ES-I3 (cell line): ENCODE measurements around the gene KLHL25.

Source experiments
- H3K36me3 ChIP-seq: 2 replicates; pipeline ENCODE4 v1.6.1; 2013; ENCODE audit warnings: mild to moderate bottlenecking, low read length, control low read depth, moderate library complexity; ENCODE audit not compliant: insufficient read depth
- H3K4me1 ChIP-seq: 2 replicates; pipeline ENCODE4 v1.6.1; 2013; ENCODE audit warnings: mild to moderate bottlenecking, control low read depth, low read length; ENCODE audit not compliant: insufficient read depth
- H3K9ac ChIP-seq: 2 replicates; pipeline ENCODE4 v1.6.1; 2013; ENCODE audit warnings: low read depth, mild to moderate bottlenecking, low read length, moderate library complexity
- H3K9me3 ChIP-seq: 2 replicates; pipeline ENCODE4 v1.6.1; 2013; ENCODE audit warnings: mild to moderate bottlenecking, low read length, moderate library complexity; ENCODE audit not compliant: control insufficient read depth, insufficient read depth

The KLHL25 gene

DNA sequence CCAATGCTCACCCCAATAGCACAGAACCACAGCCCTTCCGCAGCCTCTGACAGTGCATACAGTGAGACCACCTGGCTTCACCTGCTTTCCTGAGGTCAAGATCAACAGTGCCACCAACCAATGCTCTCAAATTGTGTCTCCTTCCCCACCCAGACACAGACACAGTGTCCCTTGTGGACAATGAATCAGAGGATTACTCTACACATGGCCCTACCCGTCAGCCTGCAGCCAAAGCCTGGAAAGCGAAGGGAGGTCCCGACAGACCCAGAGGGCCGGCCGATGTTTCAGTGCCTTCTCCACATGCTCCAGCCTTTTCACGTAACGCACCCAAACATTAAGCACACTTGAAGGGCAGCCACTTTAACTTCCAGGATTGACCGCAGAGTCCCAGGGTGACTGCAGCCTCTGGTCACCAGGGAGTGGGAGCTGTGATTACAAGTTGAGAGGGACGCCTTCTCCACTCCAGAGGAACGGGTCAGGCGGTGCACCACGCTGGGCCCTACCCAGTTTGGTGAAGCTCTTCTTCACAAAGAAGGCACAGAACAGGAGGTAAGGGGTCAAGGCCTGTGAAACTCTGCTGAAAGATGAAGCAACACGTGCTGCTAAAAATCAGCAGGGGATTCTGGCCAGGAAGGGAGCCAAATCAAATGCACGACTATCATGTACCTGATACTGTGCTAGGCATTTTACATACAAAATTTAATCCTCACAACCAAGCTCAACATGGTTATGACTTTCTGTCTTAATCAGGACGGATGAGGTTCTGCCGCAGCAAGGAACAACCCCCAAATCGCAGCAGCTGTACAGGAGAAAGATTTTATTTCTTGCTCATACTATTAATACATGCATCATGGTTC, 17.2 kb downstream of the KLHL25 start:
- no peaks in the 10 kb centered on the region; the same call in 1 of the 2 replicates for H3K4me1 ChIP-seq
- H3K36me3 ChIP-seq: no peaks in the 10 kb centered on the region
- H3K9me3 ChIP-seq: no peaks in the 10 kb centered on the region
- no peak overlapping the region for H3K9ac ChIP-seq

GRCh38 chr15:85773970-85774369, 20.8 kb downstream of the KLHL25 start:
- no peak overlapping the region for H3K9ac ChIP-seq

DNA sequence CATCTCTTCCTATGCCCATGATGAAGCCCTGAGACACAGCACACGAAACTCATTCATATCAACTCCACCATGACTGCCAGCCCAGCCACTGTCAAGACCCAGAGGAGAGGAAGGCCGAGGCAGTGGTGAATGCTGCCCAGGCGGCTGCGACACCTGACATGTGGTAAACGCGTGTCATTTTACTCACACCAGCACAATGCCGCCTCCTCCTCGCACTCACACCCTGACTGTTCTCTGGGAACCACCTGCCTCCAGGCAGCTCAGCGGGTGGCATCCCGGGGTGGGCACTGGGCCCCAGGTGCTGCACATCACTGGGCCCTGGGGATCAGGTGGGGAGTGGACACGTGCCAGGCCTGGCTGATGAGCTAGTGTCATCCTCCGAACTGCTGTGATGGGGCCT, 21.5 kb downstream of the KLHL25 start:
- no peaks in the 10 kb centered on the region for H3K9me3 ChIP-seq
- H3K36me3 ChIP-seq: no peaks in the 10 kb centered on the region; the same call in 1 of the 2 replicates

More at GRCh38 chr15:85773970-85774369, 20.8 kb downstream of the KLHL25 start:
- no peaks in the 10 kb centered on the region for H3K4me1 ChIP-seq
- H3K36me3 ChIP-seq: no peaks in the 10 kb centered on the region; the same call in 1 of the 2 replicates
- H3K9me3 ChIP-seq: no peaks in the 10 kb centered on the region

DNA sequence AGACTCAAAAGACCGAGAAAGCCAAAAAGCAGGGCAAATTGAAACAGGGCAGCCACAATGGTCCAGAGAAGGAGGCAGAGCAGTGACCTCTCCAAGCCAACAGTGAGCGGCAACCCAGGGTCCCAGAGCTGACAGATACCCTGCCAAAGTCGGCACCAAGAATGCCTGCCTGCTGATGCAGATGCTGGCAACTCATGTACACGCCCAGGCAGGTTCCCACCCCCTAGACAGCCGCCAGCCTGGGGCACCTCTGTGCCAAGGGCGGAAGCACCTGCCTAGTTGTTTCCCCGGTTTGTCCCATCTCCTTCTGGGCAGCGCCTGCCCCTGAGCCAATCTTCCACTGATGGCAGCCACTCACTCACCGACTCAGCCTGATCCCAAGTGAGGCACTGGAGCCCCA, 22.1 kb downstream of the KLHL25 start:
- no peaks in the 10 kb centered on the region for H3K9me3 ChIP-seq
- no peak overlapping the region for H3K9ac ChIP-seq
- H3K4me1 ChIP-seq: no peaks in the 10 kb centered on the region
- no peaks in the 10 kb centered on the region; the same call in 1 of the 2 replicates for H3K36me3 ChIP-seq

More for the DNA sequence above, 21.5 kb downstream of the KLHL25 start:
- Histone ChIP-seq H3K9ac (no peak overlapping the region), H3K4me1 (no peaks in the 10 kb centered on the region)

- Histone ChIP-seq H3K4me1 (no peaks in the 10 kb centered on the region), H3K36me3 (no peaks in the 10 kb centered on the region; the same call in 1 of the 2 replicates), H3K9me3 (no peaks in the 10 kb centered on the region), H3K9ac (no peak overlapping the region)
These were observed 22.8 kb downstream of the KLHL25 start for GRCh38 chr15:85771781-85772445.

DNA sequence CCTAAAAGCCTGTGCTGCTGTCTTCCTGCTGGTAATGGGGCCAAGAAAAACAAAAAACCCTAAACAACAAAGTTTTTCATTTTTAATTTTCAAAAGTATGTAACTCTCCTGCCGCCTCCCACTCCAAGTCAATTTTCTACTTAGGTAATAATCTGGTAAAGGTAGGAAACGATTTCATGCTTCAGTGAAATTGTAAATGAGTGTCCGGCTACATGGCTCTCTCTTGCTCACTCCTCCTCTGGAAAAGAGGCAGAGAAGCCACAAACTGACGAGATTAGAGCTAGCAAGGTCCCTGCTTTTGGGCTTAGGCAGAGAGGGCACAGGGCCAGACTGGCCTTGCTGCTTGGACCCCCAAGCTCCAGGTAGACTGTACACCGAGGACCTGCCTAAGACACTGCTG, 23.5 kb downstream of the KLHL25 start:
- Histone ChIP-seq H3K4me1 (peaks cover 6% of the 10 kb centered on the region; the same call in 1 of the 2 replicates), H3K9me3 (no peaks in the 10 kb centered on the region), H3K36me3 (no peaks in the 10 kb centered on the region; the same call in 1 of the 2 replicates), H3K9ac (no peak overlapping the region)

GRCh38 chr15:85770096-85771041, 24.4 kb downstream of the KLHL25 start:
- H3K9ac ChIP-seq: no peak overlapping the region
- no peaks in the 10 kb centered on the region; the same call in 1 of the 2 replicates for H3K36me3 ChIP-seq
- peaks cover 6% of the 10 kb centered on the region; the same call in 1 of the 2 replicates for H3K4me1 ChIP-seq
- no peaks in the 10 kb centered on the region for H3K9me3 ChIP-seq

GRCh38 chr15:85769182-85769900, 25.4 kb downstream of the KLHL25 start:
- Histone ChIP-seq H3K9ac (no peak overlapping the region), H3K4me1 (peaks cover 6% of the 10 kb centered on the region; the same call in 1 of the 2 replicates), H3K36me3 (no peaks in the 10 kb centered on the region; the same call in 1 of the 2 replicates), H3K9me3 (no peaks in the 10 kb centered on the region)

- H3K36me3 ChIP-seq: no peaks in the 10 kb centered on the region; the same call in 1 of the 2 replicates
- no peaks in the 10 kb centered on the region for H3K9me3 ChIP-seq
- H3K4me1 ChIP-seq: peaks cover 6% of the 10 kb centered on the region; the same call in 1 of the 2 replicates
- H3K9ac ChIP-seq: no peak overlapping the region
These were observed 26.0 kb downstream of the KLHL25 start for GRCh38 chr15:85768595-85769168.

DNA sequence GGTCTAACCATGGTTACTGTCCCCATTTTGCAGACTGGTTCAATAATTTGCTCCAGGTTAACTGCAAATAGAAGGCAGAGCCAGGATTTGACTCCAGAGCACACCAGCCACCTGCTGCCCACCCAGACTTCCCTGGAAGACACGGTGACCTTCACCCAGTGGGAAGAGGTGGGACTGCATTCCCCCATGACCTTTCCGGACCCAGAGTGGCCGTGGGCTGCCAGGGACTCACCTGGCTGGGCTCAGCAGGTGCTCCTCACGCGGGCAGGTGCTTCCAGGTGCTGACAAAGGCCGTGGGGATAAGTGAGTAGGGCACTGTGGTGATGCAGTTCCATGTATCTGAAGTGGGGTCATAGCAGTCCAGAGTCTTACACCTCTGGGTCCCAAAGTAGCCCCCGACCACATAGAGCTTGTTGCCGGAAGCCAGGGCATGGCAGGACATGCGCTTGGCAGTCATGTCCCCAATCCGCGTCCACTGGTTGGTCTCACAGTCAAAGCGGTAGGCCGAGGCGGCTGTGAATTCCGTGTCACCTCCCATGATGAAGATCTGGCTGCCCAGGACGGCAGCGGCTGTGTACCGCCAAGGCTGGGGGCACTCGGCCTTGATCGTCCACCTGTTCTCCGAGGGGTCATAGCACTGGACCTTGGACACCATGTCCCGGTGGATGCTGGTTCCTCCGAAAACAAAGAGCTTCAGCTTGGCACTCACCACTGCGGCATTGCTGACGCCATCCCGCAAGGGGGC, 26.8 kb downstream of the KLHL25 start:
- H3K36me3 ChIP-seq: no peaks in the 10 kb centered on the region; the same call in 1 of the 2 replicates
- peaks cover 6% of the 10 kb centered on the region; the same call in 1 of the 2 replicates for H3K4me1 ChIP-seq
- H3K9ac ChIP-seq: no peak overlapping the region
- no peaks in the 10 kb centered on the region for H3K9me3 ChIP-seq

DNA sequence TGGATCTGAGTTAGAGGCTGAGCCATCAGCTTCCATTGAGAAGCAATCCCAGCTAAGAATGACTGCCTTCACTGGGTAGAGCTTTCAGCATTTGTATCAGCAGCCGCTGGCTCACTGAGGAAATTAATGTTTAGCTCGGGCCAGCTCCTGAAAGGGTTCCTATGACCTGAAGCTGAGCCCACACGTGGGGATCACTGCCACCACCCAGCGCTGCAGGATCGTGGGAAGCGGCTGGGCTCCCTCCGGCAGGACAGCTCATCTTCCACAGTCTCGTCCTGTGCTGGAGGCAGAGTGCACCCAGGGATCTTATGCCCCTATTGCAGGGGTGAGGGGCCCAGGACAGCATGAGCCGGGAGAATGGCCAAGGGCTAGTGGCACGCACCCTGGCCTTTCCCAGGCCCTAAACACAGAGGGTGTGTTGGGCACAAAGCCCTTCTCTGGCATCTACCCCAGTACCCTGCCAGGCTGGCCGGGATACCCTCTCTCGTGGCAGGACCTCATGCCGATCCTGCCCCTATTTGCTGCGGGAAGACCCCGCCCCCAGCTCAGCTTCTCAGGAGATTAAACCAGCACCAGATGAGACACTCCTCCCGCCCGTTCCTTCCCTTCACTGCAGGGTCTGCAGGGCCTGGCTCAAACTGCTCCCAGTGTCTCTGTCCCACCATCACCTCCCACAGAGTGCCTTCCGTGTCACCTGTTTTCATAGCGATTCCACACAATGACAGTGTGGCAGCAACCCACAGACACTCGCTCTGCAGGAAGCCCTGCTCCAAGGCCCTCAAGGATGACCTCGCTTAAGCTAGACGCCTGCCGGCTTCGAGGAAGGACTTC, 28.5 kb downstream of the KLHL25 start:
- no peaks in the 10 kb centered on the region; the same call in 1 of the 2 replicates for H3K36me3 ChIP-seq
- H3K9ac ChIP-seq: no peak overlapping the region
- H3K9me3 ChIP-seq: no peaks in the 10 kb centered on the region
- peaks cover 6% of the 10 kb centered on the region; the same call in 1 of the 2 replicates for H3K4me1 ChIP-seq
